ENCODE measurements around the gene PDE2A.

Gene PDE2A

GRCh38 chr11:72606748-72607468 lies 67.3 kb downstream of the PDE2A start:
- DNase-seq: no peak

GRCh38 chr11:72605973-72606747 lies 68.1 kb downstream of the PDE2A start:
- no peak for DNase-seq

GRCh38 chr11:72604256-72604655 lies 70.0 kb downstream of the PDE2A start:
- DNase-seq: no peak

GRCh38 chr11:72602250-72602904 lies 71.8 kb downstream of the PDE2A start:
- DNase-seq: no peak

- no peak for DNase-seq
Measured at GRCh38 chr11:72600557-72600956, 73.7 kb downstream of the PDE2A start.

GRCh38 chr11:72599325-72600117 lies 74.7 kb downstream of the PDE2A start:
- no peak for DNase-seq

- no peak for DNase-seq
Measured at GRCh38 chr11:72598906-72599305, 75.3 kb downstream of the PDE2A start.

- no peak for DNase-seq
Measured at GRCh38 chr11:72598466-72598865, 75.8 kb downstream of the PDE2A start.

GRCh38 chr11:72597721-72598120 lies 76.5 kb downstream of the PDE2A start:
- DNase-seq: no peak

- no peak for DNase-seq
Measured at GRCh38 chr11:72595292-72595684, 78.9 kb downstream of the PDE2A start.

GRCh38 chr11:72594493-72595291 lies 79.5 kb downstream of the PDE2A start:
- DNase-seq: no peak

- DNase-seq: no peak
Measured at GRCh38 chr11:72592698-72593495, 81.3 kb downstream of the PDE2A start.

- no peak for DNase-seq
Measured at GRCh38 chr11:72591785-72592502, 82.3 kb downstream of the PDE2A start.

- DNase-seq: no peak
Measured at GRCh38 chr11:72591023-72591422, 83.2 kb downstream of the PDE2A start.

- DNase-seq: no peak
Measured at GRCh38 chr11:72589802-72590761, 84.1 kb downstream of the PDE2A start.

- DNase-seq: no peak
Measured at GRCh38 chr11:72588421-72589410, 85.5 kb downstream of the PDE2A start.

GRCh38 chr11:72587696-72588095 lies 86.5 kb downstream of the PDE2A start:
- DNase-seq: no peak

Data from NCI-H2081 treated with DMSO at 0.1 percent for 48 hours (cell line).